ENCODE data around the gene TCP10L.
"Not testable (repeated sequence)": the region's sequence is repeated elsewhere in the genome, so short reads cannot be mapped to it uniquely, and the experiment has no call there.

TCP10L gene

DNA sequence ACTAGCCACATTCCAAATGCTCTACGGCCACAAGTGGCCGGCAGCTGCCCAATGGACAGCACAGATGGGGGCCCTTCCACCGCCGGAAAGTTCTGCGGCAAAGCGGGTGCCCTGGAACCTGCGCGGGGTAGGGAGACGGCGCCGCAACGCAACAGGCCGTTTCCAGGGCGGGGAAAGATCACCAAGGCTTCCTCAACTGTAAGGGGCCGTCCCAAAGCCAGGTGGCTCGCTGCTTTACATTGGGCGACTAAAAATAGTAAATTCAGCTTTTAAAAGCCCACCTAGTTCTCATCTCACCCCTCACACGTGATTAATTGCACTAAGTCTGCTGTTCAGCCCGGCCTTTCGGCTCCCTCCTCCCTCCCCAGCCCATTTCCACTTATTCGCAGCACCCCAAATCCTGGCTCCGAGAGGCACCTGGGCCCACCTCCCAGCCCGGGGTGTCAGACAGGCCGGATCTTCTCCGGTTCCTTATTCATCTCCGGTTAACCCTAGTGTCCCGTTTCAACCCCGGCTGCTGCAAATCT, 26.2 kb upstream of the TCP10L start:
- H3K4me1 ChIP-seq (ENCODE audit: low read length) = peaks cover 4% of the 10 kb centered on the region; the same call in 1 of the 2 replicates
- peak overlapping the region; percentile 78 for H3K4me2 ChIP-seq (ENCODE audit: low read depth, low read length)
- peak; percentile 71 for DNase-seq
- no peaks in the 10 kb centered on the region for H3K9me2 ChIP-seq (replicated peaks; ENCODE audit: insufficient read depth, low read length)
- no peak for TF ChIP-seq EZH2phosphoT487 (IDR thresholded peaks at IDR 0.05; ENCODE audit: low read length)
- TF ChIP-seq, protein P1, sequence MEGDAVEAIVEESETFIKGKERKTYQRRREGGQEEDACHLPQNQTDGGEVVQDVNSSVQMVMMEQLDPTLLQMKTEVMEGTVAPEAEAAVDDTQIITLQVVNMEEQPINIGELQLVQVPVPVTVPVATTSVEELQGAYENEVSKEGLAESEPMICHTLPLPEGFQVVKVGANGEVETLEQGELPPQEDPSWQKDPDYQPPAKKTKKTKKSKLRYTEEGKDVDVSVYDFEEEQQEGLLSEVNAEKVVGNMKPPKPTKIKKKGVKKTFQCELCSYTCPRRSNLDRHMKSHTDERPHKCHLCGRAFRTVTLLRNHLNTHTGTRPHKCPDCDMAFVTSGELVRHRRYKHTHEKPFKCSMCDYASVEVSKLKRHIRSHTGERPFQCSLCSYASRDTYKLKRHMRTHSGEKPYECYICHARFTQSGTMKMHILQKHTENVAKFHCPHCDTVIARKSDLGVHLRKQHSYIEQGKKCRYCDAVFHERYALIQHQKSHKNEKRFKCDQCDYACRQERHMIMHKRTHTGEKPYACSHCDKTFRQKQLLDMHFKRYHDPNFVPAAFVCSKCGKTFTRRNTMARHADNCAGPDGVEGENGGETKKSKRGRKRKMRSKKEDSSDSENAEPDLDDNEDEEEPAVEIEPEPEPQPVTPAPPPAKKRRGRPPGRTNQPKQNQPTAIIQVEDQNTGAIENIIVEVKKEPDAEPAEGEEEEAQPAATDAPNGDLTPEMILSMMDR (IDR thresholded peaks at IDR 0.05; ENCODE audit: low read length) = no peak
- TF ChIP-seq EZH2 (optimal IDR thresholded peaks at IDR 0.05; ENCODE audit: low read depth, low read length) = no peak
- H3K9me3 ChIP-seq (replicated peaks; ENCODE audit: insufficient read depth, low read length) = no peaks in the 10 kb centered on the region
- 0 out of 2 replicates have a peak, but pooled peaks cover 3% of the 10 kb centered on the region for H3K27me3 ChIP-seq (replicated peaks; ENCODE audit: insufficient read depth, low read length)
- peaks cover 8% of the 10 kb centered on the region for H3K36me3 ChIP-seq (replicated peaks; ENCODE audit: insufficient read depth, low read length)
- H3F3A ChIP-seq (ENCODE audit: insufficient read depth, low read length) = peaks cover 12% of the 10 kb centered on the region
- peak overlapping the region; percentile 89 for H2AFZ ChIP-seq (ENCODE audit: low read length)
- no peaks in the 10 kb centered on the region for H4K20me1 ChIP-seq (ENCODE audit: insufficient read depth, low read length)
- peak overlapping the region; percentile 78 for H3K27ac ChIP-seq (ENCODE audit: low read length)
- peak overlapping the region; percentile 80 for H3K9ac ChIP-seq (ENCODE audit: low read length)
- peak overlapping the region; percentile 87 for H3K4me3 ChIP-seq (ENCODE audit: low read length)
- peaks cover 32% of the 10 kb centered on the region for H3K79me2 ChIP-seq (ENCODE audit: low read length)

DNA sequence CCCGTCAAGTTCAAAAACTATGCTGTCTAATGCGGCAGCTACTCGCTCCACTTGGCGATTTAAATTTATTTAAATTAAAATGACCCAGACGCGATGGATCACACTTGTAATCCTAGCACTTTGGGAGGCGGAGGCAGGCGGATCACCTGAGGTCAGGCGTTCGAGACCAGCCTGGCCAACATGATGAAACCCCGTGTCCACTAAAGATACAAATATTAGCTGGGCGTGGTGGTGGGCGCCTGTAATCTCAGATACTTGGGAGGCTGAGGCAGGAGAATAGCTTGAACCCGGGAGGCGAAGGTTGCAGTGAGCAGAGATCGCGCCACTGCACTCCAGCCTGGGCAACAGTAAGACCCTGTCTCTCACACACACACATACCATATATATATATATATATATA, 25.6 kb upstream of the TCP10L start:
- H3K27ac ChIP-seq (ENCODE audit: low read length); H3K9ac ChIP-seq (ENCODE audit: low read length): not testable (repeated sequence)

DNA sequence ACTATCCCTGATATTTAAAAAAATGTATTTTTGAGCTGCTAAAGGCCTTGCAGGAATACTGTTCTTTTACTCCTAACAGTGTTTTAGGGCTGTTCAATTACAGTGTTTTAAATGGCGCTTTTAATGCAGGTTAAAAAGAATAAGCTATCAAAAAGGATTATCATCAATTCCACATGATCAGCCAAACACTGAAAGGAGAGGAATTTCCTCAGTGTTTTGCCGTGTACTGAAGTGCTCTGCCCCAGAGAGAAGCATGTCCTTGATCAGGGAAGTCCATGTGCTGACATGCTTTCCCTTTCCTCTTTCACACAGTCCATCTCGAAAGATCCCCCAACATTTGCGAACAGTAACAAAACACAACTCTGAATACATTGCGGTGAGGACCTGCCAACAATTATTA, 23.5 kb upstream of the TCP10L start:
- Histone ChIP-seq H3K36me3 (replicated peaks; ENCODE audit: insufficient read depth, low read length) (peaks cover 14% of the 10 kb centered on the region), H3K9me2 (replicated peaks; ENCODE audit: insufficient read depth, low read length) (no peaks in the 10 kb centered on the region), H3K4me1 (ENCODE audit: low read length) (peaks cover 4% of the 10 kb centered on the region; the same call in 1 of the 2 replicates), H3F3A (ENCODE audit: insufficient read depth, low read length) (peaks cover 12% of the 10 kb centered on the region), H3K27ac (ENCODE audit: low read length) (no peak overlapping the region), H3K79me2 (ENCODE audit: low read length) (peaks cover 39% of the 10 kb centered on the region), H4K20me1 (ENCODE audit: insufficient read depth, low read length) (no peaks in the 10 kb centered on the region), H3K4me3 (ENCODE audit: low read length) (no peak overlapping the region), H3K9me3 (replicated peaks; ENCODE audit: insufficient read depth, low read length) (no peaks in the 10 kb centered on the region), H3K27me3 (replicated peaks; ENCODE audit: insufficient read depth, low read length) (no peaks in the 10 kb centered on the region), H2AFZ (ENCODE audit: low read length) (no peak overlapping the region), H3K4me2 (ENCODE audit: low read depth, low read length) (no peak overlapping the region), H3K9ac (ENCODE audit: low read length) (no peak overlapping the region)
- DNase-seq = no peak
- TF ChIP-seq, protein P1 (IDR thresholded peaks at IDR 0.05; ENCODE audit: low read length) = no peak
- TF ChIP-seq EZH2phosphoT487 (IDR thresholded peaks at IDR 0.05; ENCODE audit: low read length) (no peak), EZH2 (optimal IDR thresholded peaks at IDR 0.05; ENCODE audit: low read depth, low read length) (no peak)

More for the DNA sequence above, 25.6 kb upstream of the TCP10L start:
- H3K27me3 ChIP-seq (replicated peaks; ENCODE audit: insufficient read depth, low read length); DNase-seq; H2AFZ ChIP-seq (ENCODE audit: low read length); H4K20me1 ChIP-seq (ENCODE audit: insufficient read depth, low read length); H3K4me3 ChIP-seq (ENCODE audit: low read length); H3K9me2 ChIP-seq (replicated peaks; ENCODE audit: insufficient read depth, low read length); H3K4me1 ChIP-seq (ENCODE audit: low read length); H3K9me3 ChIP-seq (replicated peaks; ENCODE audit: insufficient read depth, low read length); H3K36me3 ChIP-seq (replicated peaks; ENCODE audit: insufficient read depth, low read length): not testable (repeated sequence)
- H3K4me2 ChIP-seq (ENCODE audit: low read depth, low read length) = peak overlapping the region; percentile 40; the same call in 1 of the 2 replicates
- H3K79me2 ChIP-seq (ENCODE audit: low read length) = peaks cover 34% of the 10 kb centered on the region
- peaks cover 12% of the 10 kb centered on the region for H3F3A ChIP-seq (ENCODE audit: insufficient read depth, low read length)

DNA sequence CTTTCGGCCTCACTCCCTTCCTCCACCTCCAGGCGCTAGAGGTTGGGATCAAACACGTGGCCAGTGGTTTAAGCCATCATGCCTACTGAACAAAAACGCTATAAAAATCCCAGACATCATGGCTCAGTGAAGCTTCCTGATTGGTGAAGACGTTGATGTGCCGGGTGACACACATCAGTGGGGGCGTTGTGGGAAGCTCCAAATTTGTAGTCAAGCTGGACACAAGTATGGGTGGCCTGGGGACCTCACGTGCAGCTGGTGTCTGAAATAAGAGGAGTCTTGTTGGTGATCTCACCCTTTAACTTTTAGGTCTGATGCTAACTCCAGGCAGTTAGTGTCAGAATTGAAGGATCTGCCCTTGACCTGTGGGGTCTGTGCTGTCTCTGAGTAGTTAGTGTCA, 20.1 kb upstream of the TCP10L start:
- Histone ChIP-seq H3K27me3 (replicated peaks; ENCODE audit: insufficient read depth, low read length) (no peaks in the 10 kb centered on the region), H3K4me3 (ENCODE audit: low read length) (no peak overlapping the region), H3K36me3 (replicated peaks; ENCODE audit: insufficient read depth, low read length) (peaks cover 27% of the 10 kb centered on the region), H2AFZ (ENCODE audit: low read length) (no peak overlapping the region), H4K20me1 (ENCODE audit: insufficient read depth, low read length) (0 out of 2 replicates have a peak, but pooled peaks cover 4% of the 10 kb centered on the region), H3K9me2 (replicated peaks; ENCODE audit: insufficient read depth, low read length) (no peaks in the 10 kb centered on the region), H3F3A (ENCODE audit: insufficient read depth, low read length) (peaks cover 10% of the 10 kb centered on the region), H3K9me3 (replicated peaks; ENCODE audit: insufficient read depth, low read length) (no peaks in the 10 kb centered on the region), H3K9ac (ENCODE audit: low read length) (no peak overlapping the region), H3K4me2 (ENCODE audit: low read depth, low read length) (no peak overlapping the region), H3K4me1 (ENCODE audit: low read length) (no peaks in the 10 kb centered on the region), H3K27ac (ENCODE audit: low read length) (no peak overlapping the region), H3K79me2 (ENCODE audit: low read length) (peaks cover 25% of the 10 kb centered on the region)
- no peak for DNase-seq
- TF ChIP-seq EZH2 (optimal IDR thresholded peaks at IDR 0.05; ENCODE audit: low read depth, low read length) (no peak), EZH2phosphoT487 (IDR thresholded peaks at IDR 0.05; ENCODE audit: low read length) (no peak)
- TF ChIP-seq, protein P1 (IDR thresholded peaks at IDR 0.05; ENCODE audit: low read length) = no peak

Data from MM.1S (cell line).